DMS114 treated with DMSO at 0.1 percent for 48 hours (cell line): Measurements from ENCODE around the gene CELSR3.
A peak's percentile ranks its signal among the peaks of the same experiment; 100 is the strongest.

Source experiments
- DNase-seq: peaks from one replicate; lab custom pipeline; 2025; ENCODE audit not compliant: unreplicated experiment; lab: John Stamatoyannopoulos, UW

The CELSR3 gene

DNA sequence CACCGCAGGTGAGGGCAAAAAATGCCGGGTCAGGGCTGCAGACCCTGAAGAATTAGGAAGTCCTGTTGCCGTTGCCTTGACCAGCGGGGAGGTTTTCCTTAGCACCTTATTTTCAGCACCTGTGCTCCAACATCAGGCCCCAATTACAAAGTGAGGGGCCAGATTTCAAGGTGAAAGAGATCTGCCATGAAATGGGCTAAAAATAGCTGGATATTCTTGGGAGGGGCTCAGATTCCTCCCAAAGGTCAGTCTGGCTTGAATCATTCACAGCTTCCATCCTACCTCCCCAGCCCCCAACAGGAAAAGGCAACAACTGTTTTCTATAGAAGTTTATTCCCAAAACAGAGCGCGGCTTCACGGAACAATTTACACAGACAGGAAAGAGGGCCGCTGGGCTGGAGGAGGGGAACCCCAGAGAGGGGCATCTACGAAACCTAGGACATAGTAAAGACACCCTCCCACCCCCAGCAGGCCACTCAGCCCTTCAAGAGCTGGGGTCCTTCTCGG lies 26.5 kb downstream of the CELSR3 start:
- DNase-seq = no peak

DNA sequence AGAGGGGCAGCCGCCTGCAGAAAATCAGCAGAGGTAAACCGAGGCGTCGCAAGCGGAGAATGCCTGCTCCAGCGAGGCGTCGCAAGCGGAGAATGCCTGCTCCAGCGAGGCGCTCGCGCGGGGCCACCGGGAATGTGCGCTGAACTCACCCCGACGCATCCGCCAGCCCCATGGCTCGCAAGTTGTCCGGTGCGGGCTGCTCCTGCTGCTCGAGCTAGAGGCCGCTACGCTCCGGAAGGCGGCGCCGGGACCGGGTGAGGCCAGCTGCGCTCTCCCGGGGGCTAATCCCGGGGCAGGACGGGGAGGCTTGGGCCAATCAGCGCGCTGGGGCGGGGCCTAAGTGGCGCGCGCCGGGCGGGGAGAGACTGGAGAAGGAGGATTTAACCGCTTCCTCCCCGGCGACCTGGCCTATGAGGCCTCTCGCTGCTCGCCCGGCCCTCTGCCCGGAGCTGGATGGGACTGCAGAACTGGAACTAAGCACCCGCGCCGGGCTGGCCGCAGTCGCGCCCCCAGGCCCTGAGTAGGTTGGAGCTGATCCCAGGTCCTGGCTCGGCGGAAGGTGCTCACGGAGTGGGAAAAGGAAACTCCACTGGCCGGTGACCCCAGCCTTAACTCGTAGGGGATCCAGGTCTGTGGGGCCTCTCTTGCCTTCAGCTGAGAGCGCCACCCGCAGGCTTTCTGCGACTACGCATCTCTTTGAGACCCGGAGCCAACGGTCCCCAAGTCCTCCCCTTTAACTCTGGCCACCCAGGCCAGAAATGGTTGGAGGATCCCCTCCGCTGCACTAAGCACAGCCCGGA lies 27.3 kb downstream of the CELSR3 start, which contains the start of gene SLC26A6:
Gene SLC26A6 (minus strand): TSS at position 240 of the 800 bp plus-strand sequence. CDS start 68 bp downstream, at position 172.
- peak; percentile 85 for DNase-seq

DNA sequence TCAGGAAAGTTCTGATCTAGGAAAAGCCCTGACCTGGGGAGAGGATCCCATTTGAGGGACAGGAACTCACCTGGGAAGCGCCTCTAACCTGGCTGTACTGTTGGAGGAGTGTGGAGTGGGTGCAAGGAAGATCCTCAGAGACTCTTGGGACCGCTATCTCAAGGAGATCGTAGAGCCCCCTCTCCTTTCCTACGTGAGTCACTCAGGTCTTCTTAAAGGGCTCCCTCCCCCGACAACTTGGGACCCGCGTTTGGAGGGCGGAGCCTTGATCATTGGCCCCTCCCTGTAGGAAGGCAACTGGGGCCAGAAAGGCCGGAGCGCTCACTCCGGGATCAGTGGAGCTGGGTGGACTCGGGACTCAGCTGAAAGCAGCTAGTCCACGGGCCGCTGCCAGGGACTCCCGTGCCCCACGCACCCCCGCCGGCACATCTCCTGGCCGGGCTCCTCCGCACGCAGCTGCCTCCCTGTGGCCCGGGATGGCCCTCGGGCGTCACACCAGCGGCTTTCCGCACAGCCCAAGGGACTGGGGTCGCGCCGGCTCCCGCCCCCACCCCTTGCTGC lies 27.9 kb downstream of the CELSR3 start:
- no peak for DNase-seq

DNA sequence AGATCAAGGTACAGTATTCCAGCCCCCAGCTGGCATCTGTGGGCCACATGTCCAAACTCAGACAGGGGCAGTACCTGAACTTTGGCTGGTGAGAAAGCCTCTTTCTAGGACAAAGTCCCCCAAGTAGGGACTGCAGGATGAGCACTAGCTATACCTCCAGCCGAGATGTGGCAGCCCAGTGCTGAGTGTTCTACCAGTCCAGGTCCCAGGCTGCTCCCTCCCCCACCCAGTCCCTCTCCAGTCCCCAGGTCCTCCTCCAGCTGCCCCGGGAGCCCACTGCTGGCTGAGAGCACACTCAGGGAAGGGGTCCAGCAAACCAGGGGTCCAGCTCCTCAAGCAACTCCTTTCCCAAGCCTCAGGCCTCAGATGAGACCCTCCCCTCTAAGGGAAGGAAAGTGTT lies 28.9 kb downstream of the CELSR3 start:
- no peak for DNase-seq

DNA sequence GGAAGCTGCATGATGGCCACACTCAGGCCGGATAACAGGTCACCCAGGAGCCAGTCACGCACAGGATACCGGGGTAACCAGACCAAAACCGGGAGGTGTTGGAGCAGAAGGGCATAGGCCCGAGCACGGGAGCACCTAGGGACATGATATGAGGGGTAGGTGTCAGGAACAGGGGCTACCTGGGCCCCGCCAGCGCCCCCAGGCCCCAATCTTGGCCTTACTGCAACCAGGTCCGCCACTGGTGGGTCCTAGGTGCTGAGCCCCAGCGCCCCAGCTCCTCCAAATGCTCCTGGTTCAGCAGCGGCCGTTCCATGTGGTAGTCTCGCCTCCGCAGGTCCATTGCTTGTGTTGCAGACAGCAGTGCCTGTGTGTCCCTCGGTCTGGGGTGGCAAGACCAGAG lies 29.4 kb downstream of the CELSR3 start:
- DNase-seq = no peak

DNA sequence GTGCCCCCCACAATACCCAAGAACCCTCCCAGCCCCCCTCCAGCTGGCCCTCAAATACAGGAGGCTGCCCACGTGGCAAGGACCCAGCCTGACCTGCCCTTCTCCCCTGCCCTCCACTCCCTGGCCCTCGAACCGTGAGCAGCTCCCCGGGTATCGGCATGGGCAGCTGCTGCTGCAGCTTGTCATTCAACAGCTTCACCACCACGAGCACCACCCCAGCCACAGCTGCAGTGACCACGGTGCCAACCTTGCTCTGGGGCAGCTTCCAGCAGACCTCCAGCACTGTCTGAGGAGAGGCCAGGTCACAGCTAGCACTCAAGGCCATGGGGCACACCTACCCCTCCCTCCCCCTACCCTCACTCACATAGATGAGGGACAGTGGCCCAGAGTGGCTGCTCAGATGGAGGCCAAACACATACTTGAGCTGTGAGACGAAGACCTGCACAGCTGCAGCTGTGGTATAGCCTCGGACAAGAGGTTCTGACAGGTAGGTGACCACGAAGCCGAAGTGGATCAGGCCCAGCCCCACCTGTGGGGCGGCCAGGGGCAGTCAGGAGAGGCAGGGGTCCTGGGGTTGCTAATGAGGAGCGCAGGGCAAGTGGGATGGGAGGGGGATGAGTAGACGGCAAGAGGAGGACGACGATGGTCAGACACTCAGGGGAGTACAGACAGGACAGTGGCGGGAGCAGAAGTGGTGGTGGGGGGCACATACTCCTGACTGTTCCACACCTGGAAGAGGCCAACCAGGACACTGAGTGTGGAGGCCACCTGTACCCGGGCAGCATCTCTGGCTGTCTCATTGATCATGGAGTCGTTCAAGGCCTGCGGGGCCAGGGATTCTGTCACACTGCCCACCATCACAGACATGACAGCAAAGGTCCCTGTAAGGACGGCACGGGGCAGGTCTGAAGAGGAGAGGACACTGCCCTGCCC lies 30.9 kb downstream of the CELSR3 start:
- no peak for DNase-seq

DNA sequence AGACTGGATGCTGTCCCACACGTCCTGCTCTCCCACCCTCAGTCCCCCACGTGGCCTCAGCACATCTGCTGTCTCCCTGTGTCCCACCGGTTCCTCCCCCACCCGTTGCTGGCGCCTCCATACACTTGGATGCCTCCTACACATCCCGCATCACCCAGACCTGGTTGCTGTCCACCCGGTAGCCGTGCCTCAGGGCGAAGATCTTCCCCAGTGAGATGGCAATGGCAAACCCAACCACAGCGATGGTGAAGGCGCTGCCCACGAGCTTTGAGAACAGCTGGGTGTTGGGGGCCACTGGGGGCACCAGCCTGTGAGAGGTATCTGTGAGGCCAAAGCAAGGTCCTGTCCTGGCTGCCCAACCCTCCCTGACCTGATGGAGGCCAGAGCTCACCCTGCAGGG lies 31.9 kb downstream of the CELSR3 start:
- DNase-seq = no peak

DNA sequence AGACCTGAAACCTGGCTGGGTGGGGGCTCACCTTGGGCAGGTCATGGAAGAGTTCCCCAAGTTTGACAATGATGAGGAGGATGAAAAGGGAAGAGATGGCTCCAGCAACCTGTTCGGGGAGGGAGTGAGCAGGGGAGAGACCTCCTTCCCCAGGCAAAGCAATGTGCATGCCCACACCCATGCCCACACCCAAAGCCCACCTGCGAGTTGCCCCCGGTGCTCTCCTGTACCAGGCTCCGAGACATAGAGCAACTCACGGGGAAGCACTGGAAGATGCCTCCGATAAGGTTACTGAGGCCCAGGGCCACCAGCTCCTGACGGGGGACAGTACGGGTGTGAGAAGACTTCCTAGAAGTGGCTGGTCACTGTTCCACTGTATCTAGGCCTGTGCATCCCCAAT lies 32.3 kb downstream of the CELSR3 start:
- no peak for DNase-seq

DNA sequence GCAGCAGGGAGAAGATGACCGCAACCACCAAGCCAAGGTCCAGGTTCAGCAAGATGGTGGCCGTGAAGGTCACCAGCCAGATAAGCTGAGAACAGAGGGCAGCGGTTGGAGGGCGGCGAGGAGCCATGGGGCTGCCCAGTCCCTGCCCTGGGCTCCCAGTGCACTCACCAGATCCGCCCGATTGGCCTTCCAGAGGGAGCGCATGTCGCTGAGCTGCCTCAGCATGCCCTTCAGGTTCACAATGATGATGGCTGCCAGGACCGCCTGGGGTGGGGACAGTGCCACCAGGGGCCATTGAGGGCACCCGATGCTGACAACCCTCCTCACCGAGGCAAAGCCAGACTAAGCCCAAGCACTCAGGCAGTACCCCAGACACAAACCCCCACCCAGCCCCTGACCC lies 32.8 kb downstream of the CELSR3 start:
- DNase-seq = no peak

DNA sequence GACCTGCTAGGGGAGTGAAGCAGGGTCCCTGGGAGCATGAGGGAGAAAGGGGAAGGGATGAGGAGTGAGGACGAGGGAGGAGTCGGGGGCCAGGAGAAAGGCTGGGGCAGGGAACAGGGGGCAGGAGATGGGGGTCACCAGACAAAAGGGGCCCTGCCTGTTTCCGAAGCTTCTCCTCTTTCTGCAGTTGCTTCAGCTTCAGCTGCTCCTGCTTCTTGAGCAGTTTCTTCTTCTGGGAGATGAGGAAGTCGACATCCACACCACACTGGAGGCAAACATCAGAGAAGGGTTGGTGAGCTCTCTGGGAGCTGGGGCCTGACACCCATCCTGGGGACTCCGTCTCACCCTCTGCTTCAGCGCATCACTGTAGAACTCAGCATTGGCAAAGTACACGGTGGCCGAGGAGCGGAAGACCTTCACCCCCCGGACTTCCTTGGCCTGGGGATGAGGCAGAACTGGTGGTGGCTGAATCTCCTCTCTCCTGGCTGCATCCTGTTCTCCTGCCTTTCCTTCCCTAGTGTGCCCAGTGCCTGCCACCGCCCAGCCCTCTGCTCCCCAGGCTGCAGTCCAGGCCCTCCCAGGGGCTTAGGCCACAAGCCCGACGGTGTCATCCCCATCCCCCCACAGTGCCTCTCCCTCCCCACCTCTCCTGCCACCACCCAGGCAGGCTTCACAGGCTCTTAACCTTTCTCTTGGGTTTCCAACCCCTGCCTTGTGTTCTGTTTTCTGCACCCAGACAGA lies 34.2 kb downstream of the CELSR3 start:
- no peak for DNase-seq

DNA sequence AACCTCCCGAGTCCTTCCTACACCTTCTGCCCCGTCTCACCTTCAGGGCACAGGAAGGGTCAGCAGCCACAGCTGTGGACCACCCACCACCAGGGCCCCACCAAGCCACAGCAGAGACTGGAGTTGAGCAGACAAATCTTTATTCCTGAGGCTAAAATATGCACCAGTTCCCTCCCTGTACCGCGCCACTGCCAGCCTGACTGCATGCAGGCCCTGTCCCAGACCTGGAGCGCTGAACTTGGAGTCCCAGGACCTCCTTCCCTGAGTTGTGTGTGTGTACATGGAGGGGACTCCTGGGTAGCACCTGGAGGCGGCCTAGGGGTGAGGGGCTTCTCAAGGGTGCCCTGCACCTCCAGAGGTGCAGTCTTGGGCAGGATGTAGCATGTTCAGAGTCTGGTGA lies 37.1 kb downstream of the CELSR3 start:
- DNase-seq = no peak

DNA sequence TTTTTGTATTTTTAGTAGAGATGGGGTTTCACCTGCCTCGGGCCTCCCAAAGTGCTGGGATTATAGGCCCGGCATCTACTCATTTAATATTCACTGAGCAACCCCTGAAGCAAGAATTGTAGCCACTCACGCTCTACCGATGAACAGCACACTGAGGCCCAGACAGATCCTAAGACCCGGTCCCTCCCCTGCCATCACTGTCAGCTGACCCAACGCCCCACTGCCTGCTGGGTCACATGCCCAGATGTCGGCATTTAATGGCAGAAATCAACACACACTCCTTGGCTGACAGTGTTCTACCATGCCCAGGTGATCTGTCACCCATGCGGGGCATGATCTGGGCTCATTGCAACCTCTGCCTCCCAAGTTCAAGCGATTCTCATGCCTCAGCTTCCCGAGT lies 37.9 kb downstream of the CELSR3 start:
- DNase-seq = no peak

DNA sequence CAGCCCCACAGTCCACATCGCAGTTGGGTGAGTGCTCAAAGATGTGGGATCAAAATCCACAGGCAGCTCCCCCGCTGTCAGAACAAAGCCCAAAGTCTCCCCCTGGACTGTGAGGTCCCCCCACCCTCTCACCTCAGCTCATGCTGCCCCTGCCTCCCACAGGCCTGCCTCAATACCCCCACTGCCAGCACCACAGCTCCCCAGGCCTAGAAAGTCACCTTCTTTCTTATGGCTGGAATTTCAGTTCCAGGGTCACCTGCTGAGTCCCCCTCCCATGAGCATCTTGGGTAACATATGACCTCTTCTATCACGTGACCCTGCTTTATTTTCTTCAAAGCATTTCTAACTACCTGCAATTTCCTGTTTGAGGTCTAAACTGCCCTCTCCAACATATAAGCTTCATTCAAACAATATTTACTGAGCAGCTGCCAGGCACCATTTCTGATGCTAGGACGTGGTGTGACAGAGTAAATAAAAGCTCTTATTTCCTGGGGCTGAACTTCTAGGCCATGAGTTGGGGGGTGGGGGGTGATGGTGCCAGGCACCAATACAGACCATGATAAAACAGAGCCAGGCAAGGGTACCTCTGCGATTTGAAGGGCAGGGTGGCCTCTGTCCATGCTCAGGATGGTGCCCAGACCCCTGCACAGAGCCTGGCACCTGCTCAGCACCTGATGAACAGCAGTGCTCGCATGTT lies 38.7 kb downstream of the CELSR3 start:
- no peak for DNase-seq

DNA sequence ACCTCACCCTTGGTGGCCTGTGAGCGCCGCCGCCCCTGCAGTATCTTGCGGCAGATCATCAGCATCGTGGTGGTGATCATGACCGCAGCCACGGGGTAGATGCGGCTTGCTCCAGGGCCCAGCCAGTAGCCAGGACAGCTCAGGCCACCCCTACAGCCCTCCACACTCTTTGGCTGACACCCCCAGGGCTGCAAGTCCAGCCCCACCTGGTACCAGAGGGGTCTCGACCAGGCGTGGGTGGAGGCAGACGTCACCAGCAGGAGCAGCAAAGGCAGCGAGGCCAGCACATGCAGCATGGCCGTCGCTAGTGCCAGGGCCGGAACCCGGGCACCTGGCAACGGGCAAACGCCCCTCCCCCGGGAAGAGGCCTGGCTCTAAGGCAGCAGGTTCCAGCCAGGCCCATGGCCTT lies 41.2 kb downstream of the CELSR3 start, which contains the start of gene TMEM89:
Gene TMEM89 (minus strand): TSS at position 309 of the 409 bp plus-strand sequence. CDS start 13 bp downstream, at position 296.
- DNase-seq = no peak

DNA sequence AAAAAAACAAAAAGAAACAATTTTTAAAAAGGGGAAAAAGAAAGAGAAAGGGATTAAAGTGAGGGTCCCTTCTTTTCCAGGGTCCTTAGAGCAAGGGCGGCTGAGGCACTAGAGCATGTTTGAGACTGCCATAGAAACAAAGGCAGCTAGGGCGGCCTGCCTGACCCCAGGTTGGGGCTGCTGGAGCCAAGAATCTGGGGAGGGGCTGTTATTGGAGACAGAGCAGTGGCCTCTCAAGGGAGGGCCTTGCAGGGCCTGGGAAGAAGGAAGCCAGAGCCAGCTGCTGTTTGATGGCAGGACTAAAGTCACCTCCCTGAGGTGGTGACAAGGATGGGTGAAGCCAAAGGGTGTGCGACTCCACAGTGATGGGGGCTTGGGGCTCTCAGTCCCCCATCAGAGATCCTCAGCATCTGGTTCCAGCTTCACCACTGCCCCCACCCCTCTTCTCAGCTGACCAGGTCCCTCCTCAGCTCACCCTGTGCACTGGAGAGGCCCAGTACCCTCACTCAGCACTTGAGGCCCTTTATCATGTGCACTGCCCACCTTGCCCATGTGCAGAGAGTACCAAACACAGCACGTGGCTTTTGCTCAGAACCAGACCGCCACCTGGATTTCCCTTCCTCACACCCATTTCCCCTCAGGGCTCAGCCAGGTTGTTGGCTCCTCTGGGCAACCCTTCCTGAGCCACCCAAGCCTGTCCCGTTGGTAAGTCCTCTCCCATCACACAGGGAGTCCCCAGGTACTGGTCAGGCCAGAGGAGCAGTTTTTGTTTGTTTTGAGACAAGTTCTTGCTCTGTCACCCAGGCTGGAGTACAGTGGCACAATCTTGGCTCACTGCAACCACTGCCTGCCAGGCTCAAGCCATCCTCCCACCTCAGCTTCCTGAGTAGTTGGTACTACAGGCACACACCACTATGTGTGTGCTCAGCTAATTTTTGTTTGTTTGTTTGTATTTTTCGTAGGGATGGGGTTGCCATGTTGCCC lies 42.9 kb downstream of the CELSR3 start:
- no peak for DNase-seq

DNA sequence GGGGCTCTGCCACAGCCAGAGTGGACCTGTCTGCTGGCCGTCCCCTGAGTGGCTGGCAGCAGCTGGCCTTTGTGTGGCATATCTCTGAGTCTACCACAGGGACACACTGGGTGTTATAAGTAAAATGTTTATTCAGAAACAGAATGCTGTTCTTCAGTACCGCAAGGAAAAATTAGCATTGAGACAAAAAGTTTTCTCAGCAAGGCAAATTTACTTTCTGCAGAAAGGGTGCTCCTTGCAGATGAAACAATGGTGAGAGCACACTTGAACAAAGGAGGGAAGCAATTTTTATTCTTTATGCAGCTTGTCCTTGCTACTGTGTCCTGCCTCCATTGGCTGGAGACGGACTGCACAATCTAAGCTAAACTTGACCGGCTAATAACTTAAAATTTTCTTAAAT lies 45.1 kb downstream of the CELSR3 start:
- no peak for DNase-seq

DNA sequence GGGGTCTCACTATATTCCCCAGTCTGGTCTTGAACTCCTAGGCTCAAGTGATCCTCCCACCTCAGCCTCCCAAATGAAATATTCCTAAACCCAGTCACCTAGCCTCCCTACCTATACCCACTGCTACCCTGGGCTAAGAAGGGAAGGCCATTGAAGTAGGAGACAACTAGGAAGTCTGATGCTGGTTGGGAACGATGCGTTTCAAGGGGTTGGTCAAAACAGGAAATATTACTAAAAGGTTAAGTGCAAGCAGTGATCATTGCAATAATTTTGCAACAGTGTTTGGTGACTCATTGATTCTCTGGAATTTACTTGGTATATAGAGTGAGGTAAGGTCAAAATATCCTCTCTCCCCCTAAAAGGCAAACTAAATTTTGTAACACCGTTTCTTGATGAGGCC lies 48.6 kb downstream of the CELSR3 start:
- DNase-seq = no peak

DNA sequence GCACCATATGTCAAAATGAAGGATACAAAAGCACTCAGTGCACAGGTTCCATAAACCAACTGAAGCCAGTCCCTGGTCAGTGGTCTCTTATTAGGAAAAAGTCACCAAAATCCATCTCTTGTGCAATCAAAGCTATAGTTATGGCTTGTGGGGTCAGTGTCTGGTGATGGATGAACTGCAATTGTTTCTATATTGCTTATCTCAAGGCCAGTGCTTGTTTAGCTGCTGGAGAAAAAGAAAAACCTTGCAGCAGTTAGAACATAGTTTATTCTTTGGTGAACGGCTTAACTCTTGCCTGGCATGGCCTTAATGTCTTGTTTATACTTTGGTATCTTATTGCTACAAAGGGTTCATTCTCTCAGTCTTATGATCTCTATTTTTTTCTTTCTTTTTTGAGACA lies 50.4 kb downstream of the CELSR3 start:
- DNase-seq = no peak
